Bone marrow (tissue), 2 donors: Measurements from ENCODE around the gene CYP3A7.
"Not testable (repeated sequence)": the region's sequence is repeated elsewhere in the genome, so short reads cannot be mapped to it uniquely, and the experiment has no call there.

Experiments
- DNase-seq, 2 donors: peaks; one replicate each; lab custom pipeline; 2025; lab: John Stamatoyannopoulos, UW

Gene CYP3A7

DNA sequence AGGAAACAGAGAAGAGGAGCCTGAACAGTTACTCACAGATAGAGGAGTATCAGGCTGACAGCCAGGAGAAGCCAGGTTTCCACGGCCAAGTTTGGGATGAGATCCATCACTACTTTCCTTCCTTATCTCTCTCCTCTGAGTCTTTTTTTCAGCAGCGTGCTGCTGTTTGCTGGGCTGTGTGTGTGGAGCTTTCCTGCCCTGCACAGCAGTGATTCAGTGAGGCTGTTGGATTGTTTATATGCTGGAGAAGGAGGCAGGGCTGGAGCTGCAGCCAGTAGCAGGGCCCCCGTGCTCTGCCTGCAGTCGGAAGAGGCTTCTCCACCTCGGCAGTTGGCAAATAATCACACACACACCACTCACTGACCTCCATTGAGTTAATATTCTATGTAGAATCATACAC lies at the start of gene CYP3A7:
Gene CYP3A7 (minus strand): TSS at position 210 of the 400 bp plus-strand sequence. CDS start 103 bp downstream, at position 107.
- no peak for DNase-seq

DNA sequence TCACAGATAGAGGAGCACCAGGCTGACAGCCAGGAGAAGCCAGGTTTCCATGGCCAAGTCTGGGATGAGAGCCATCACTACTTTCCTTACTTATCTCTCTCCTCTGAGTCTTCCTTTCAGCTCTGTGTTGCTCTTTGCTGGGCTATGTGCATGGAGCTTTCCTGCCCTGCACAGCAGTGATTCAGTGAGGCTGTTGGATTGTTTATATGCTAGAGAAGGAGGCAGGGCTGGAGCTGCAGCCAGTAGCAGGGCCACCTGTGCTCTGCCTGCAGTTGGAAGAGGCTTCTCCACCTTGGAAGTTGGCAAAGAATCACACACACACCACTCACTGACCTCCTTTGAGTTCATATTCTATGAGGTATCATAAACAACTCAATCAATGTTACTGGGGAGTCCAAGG lies 49.0 kb upstream of the CYP3A7 start, which contains the start of gene CYP3A4:
Gene CYP3A4 (minus strand): TSS at position 178 of the 400 bp plus-strand sequence. CDS start 103 bp downstream, at position 75.
- no peak for DNase-seq

DNA sequence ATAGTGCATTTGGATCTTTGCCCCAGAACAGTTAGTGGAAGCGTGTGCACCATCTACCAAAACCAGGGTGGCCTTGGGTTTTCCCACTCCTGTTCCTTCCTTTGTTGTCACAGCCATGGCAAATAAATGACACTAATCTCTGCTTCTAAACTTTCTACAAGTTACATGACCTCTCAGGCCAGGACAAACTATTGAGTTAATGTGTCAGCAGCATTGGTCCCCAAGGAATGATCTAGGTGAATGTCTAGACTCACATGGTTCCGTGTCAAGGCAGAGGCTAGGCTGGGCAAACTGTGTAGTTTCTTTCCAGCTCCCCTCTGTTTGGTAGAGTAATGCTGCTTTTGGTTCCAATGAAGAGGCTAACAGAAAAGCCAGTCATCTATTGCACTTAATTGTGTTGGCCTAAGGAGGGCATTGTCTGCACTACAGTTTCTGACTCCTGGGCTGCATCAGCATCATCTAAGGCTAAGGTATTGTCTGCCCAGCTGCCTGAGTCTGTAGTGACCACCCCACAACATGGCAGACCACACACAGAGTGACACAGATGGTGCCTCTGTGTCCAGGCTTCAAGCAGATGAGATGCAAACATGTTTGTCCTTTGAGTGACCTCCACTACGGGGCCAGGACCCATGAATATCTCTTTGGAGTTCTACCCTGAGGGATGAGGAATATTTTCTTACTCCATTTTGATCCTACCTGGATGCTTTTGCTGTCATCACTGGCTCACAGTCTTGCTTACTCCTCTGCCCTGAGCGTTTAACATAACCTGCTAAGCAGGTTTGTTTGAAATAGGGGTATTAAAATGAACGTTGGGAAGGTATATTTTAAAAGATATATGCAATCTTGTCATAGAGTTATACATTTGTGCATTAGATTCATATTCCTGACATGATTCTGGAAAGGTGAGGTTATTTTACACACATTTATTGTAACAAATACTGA lies 47.3 kb upstream of the CYP3A7 start:
- no peak for DNase-seq

DNA sequence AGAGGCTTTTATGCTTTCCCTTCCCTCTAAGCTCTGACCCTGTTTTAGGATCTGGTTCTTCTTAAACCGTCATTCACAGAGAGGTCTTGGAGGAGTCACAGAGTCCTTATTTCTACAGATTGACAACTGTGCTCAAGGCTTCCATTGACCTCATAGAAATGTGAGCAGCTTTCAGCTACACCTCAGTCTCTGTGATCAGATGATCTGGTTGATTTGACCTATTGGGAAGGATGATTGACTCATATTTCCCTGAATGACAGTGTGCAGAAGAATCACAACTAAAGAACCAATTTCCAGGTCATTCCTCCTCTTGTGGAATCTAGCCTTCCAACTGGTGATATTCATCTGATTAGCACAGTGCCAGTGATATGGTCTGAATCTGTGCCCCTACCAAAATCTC lies 45.6 kb upstream of the CYP3A7 start:
- DNase-seq: no peak

DNA sequence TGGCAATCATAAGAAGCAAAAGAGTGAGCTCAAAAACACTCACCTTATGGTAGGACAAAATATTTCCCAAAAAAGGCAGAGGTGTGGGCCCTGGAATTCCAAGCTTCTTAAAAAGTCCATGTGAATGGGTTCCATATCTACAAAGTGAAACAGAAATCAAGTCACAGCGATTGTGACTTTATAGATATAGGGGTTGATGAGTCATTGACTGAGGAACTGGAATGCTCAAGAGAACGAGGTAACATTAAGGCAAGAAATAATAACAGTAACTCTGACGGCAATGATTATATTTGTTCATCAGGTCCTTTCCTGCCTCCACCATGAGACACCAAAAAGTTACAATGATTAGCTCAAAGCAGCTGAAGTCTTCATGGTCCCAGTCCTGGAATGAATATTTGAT lies 45.0 kb upstream of the CYP3A7 start:
- DNase-seq: no peak

DNA sequence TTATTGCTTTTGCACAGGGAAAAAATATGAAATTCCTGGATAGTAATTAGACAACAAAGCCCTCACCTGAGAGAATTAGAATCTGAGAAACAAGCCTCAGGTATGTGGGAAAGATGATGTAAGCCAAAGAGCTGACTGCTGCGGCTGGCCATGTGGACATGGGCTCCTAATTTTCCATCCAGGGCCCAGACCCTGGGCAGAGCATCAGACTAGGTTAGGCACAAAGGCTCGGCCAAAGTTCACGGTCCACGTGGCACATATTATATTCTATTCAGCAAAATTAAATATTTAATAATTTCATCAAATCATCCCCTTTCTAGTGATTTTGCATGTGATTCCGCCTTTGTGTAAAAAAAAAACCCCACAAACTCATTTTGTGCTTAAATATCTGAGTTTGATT lies 43.9 kb upstream of the CYP3A7 start:
- DNase-seq: no peak

DNA sequence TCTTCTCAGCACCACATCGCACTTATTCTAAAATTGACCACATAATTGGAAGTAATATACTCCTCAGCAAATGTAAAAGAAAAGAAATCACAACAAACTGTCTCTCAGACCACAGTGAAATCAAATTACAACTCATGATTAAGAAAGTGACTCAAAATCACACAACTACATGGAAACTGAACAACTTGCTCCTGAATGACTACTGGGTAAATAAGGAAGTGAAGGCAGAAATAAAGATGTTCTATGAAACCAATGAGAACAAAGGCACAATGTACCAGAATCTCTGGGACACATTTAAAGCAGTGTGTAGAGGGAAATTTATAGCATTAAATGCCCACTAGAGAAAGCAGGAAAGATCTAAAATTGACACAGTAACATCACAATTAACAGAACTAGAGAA lies 38.4 kb upstream of the CYP3A7 start:
- DNase-seq: not testable (repeated sequence)

DNA sequence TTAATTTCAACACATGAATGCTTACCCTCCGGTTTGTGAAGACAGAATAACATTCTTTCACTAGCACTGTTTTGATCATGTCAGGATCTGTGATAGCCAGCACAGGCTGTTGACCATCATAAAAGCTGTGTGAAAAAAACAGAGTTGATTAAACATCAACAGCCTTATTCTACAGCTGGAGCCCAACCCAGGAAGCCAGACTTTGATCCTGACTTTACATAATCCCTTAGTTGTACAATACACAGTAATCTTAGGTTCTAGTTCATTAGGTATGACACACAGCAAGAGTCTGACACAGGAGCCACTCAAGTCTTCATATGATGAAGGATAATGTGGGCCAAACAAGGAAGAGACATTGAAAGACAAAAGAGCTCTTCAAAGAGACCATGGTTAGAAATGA lies 37.6 kb upstream of the CYP3A7 start:
- DNase-seq: no peak

DNA sequence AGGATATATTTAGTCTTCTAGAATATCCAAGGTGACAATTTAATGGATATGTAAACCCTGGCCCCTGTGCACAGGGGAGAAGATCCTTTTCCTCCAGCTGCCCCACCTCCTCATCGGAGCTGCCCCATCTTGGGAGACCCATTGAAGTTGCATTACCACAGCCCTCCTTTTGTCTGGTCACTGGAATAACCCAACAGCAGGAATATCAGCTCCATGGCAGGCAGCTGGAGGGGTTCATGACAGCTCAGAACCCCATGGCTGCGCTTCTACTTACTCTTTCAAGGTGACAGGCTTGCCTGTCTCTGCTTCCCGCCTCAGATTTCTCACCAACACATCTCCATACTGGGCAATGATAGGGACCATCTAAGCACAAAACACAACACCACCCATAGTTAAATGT lies 34.5 kb upstream of the CYP3A7 start:
- not testable (repeated sequence) for DNase-seq

DNA sequence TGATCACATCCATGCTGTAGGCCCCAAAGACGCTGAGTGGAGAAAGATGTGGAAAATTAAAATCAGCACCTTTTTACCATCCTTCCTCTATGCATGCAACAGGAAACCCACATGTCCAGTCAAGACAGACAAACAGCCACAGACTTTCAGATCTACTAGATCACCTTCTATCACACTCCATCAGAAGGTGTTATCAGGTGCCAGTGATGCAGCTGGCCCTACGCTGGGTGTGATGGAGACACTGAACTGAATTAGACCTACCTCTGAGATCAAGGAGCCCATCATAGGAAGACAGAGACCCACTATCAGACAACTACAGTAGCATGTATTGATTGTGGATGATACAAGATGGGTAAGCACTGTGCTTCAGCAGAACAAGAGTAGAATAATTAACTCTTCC lies 33.5 kb upstream of the CYP3A7 start:
- DNase-seq: no peak

DNA sequence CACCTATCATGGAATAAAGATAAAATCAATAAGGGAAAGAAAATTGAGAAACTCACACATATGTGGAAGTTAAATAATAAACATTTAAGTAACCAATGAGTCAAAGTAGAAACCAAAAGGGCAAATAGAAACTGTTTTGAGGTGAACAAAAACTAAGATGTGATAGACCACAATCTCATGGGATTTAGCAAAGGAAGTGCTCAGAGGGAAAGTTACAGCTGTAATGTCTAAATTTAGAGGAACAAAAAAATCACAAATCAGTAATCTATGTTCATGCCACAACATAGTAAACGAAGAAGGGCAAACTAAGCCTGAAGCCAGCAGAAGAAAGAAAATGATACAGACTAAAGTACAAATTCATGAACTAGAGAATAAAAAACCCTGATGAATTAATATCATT lies 32.7 kb upstream of the CYP3A7 start:
- DNase-seq: no peak

DNA sequence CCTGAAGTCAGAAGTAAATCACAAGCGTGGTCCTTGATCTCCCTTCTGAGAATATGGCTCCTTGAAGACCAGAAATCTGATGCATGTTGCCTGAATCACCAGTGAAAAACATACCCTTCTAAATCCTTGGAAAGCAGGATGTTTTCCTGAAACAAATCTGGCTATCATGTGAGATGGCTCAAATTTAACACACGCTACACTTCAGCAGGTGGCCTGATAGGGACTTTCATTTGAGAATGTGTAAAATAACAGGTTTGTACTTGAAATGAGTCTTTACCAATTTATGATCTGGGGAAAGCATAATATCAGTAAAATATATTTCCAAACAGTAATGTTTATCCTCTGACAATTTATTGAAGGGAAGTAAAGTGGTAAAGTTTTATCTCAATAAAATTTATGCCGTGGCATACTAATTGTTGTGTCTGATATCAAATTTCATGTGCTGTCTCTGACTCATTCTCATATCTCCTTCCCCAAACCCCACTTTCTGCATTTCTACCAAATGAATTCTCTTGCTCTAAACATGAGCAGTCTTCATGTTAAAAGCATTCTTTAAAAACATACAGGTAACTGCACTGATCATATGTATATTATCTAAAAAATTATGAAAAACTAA lies 31.6 kb upstream of the CYP3A7 start:
- DNase-seq: no peak

DNA sequence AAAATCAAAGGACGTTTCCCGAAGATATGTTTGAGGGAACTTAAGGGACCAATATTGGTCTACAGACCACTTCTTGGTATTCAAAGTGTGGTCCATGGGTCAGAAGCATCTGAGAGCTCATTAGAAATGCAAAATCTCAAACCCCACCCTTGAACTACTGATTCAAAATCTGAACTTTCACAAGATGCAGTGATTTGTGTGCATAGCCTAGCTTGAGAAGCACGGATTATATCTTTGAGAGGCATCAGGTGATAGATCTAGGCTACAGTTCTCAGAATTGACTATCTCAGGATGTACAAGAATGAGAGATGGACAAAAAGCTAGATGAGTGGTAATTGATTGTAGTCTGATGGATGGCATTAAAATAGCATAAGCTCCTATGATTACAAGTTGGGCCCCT lies 29.5 kb upstream of the CYP3A7 start:
- no peak for DNase-seq

DNA sequence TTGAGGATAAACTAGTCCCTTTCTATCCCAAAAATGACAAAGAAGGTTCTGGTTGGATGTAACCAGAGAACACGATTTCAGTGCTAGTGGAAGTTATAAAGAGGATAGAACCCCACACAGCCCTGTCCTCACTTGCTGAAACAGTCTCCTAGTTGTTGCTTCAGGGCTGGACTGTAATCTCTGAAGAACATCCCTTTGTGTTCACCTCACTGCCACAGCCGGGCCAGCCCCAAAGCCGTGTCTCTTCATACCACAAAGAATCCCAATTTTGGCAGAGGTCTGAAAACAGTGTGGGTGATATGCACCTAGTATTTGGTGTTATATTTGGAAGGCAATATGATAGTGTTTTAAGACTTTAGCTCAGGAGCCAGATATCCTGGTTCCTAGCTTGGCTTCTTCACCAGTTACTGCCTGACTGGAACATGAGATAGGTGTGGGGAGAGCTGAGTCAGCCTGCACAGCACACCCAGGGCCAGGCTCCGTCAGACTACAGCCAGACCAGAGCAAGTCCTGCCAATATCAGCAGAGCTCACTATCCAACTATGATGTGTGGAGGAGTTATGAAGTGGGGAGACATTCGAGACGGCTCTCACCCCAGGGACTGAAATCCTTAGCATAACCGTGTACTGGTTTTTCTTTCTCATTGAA lies 27.8 kb upstream of the CYP3A7 start:
- DNase-seq: no peak

DNA sequence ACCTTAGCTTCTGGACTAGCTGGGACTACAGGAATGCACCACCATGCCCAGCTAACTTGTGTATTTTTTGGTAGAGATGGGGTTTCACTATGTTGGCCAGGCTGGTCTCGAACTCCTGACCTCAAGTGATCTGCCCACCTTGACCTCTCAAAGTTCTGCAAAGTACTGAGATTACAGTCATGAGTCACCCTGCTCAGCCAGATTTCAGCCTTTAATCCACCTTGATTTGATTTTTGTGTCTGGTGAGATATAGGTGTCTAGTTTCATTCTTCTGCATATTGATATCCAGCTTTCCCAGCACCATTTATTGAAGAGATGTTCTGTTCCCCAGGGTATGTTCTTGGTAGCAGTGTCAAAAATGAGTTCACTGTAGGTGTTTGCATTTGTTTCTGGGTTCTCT lies 20.1 kb upstream of the CYP3A7 start:
- no peak for DNase-seq

DNA sequence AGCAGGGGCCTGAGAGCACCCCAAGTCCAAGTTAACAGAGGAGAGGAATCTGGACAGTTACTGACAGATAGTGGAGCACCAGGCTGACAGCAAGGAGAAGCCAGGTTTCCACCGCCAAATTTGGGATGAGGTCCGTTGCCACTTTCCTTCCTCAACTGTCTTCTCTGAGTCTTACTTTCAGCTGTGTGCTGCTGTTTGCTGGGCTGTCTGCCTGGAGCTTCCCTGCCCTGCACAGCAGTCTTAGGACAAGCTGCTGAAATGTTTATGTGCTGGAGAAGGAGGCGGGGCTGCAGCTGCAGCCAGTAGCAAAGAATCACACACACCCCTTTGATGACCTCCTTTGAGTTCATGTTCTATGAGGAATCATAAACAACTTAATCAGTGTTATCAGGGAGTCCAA lies 17.4 kb upstream of the CYP3A7 start:
- no peak for DNase-seq

DNA sequence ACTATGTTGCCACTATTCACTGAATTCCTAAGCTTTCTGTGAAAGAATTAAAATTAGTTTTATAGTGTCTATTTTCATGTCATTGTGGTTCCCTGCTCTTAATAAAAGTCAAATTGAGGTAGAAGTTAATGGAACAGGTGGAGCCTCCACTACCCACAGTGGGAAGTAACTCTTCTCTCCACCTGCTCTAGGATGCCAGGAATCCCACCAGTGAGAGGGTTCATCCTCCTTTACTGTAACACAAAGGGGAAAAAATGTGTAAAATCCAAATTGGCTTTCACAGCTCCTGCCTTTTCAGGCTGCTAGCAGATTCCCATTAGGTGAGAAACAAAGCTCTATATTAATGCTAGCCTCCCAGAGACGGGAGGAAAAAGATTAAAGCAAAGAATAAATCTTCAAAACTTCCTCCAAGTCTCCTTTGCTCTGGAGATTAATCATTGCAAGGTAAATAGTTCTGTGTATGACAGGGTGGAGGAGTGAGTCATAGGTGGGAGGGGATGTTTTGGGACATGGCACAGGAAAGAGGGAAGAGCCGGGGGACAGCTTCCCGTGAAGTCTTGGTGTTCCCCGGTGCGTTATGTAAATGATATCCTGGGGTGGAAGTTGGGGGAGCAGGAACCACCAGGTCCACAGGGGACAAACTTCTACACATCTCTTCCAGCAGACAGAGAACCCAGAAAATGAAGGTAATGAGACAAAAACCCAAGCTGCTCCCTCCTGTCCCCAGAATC lies 16.5 kb upstream of the CYP3A7 start:
- DNase-seq: not testable (repeated sequence)

DNA sequence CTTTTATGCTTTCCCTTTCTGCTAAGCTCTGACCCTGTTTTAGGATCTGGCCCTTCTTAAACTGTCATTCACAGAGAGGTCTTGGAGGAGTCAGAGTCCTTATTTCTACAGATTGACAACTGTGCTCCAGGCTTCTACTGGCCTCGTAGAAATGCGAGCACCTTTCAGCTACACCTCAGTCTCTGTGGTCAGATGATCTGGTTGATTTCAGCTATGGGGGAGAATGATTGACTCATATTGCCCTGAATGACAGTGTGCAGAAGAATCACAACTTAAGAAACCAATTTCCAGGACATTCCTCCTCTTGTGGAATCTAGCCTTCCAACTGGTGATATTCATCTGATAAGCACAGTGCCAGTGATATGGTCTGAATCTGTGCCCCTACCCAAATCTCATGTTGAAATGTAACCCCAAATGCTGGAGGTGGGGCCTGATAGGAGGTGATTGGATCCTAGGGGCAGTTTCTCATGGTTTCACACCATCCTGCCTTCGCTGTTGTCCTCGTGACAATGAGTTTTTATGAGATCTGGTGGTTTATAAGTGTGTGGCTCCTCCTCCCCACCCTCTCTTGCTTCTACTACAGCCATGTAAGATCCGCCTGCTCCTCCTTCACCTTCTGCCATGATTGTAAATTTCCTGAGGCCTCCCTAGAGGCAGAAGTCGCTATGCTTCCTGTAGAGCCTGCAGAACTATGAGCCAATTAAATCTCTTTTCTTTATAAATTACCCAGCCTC lies 14.0 kb upstream of the CYP3A7 start:
- no peak for DNase-seq

DNA sequence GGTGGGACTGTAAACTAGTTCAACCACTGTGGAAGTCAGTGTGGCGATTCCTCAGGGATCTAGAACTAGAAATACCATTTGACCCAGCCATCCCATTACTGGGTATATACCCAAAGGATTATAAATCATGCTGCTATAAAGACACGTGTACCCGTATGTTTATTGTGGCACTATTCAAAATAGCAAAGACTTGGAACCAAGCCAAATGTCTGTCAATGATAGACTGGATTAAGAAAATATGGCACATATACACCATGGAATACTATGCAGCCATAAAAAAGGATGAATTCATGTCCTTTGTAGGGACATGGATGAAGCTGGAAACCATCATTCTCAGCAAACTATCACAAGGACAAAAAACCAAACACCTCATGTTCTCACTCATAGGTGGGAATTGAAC lies 11.9 kb upstream of the CYP3A7 start:
- not testable (repeated sequence) for DNase-seq

DNA sequence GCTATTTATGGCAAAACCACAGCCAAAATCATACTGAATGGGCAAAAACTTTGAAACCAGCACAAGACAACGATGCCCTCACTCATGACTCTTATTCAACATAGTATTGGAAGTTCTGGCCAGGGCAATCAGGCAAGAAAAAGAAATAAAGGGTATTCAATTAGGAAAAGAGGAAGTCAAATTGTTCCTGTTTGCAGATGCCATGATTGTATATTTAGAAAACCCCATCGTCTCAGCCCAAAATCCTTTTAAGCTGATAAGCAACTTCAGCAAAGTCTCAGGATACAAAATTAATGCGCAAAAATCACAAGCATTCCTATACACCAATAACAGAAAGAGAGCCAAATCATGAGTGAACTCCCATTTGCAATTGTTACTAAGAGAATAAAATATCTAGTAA lies 10.4 kb upstream of the CYP3A7 start:
- DNase-seq: not testable (repeated sequence)

DNA sequence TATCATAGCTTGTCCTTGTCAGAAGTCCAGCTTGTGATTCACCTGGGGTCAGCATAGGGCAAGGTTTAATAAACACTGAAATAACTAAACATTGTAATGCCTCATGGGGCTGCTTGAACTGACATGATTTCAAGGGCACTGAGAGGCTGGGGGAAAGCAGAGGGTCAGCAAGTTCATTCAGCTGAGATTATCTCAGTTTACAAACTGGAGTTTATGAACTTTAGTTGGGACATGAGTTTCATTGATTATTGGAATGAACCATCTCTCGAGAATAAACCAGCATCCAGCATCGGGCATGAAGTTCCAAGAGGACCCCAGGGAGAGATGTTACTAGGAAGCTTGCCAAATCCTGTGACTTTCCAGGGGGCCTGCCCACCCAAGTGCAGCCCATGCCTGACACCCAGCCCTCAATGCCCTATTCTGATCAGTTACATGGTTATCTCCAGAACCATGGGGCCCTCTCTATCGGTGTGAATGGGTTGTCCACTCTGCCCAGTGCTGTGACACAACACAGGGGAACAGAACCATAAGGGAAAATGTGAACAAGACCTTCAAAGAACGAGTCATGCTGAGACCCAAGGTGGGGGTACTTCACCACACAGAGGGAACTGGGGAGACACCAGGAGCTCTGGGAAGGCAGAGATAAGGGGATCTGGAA lies 7.9 kb upstream of the CYP3A7 start:
- DNase-seq: no peak
